CD4-positive, alpha-beta T cell treated with Interleukin-4 for 4 hours (primary cell): ENCODE measurements around the gene PPP6R3.
A peak's percentile ranks its signal among the peaks of the same experiment; 100 is the strongest.
"Not testable (repeated sequence)": the region's sequence is repeated elsewhere in the genome, so short reads cannot be mapped to it uniquely, and the experiment has no call there.

Experiments
- DNase-seq: peaks from one replicate; pipeline ENCODE4 v3.0.0-alpha.2; 2020

The PPP6R3 gene

DNA sequence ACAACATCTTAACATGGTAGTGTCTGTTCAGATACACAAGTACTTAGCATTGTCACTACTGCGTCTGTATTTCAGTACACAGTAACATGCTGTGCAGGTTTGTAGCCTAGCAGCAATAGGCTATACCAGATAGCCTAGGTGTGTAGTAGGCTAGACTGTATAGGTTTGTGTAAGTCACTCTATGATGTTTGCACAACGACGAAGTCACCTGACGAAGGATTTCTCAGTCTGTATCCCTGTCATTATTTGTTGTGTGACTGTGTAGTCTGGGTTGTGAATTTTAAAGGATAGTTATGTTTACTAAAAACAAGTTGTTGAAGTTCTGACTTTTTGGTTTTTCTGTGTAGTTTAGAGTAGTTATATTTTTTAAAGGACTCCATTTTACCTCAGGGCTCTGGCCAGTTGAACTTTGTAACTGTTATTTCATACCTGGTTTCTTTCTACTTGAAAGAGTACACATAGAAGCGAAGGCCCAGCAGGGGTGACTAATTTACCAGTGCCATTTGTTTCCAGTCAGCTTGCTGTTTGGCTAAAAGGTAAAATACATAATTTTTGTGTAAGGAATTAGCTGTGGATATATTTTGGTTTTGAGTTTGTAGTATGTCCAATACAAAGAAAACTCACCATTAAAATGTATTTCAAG, 72.3 kb downstream of the PPP6R3 start:
- no peak for DNase-seq

DNA sequence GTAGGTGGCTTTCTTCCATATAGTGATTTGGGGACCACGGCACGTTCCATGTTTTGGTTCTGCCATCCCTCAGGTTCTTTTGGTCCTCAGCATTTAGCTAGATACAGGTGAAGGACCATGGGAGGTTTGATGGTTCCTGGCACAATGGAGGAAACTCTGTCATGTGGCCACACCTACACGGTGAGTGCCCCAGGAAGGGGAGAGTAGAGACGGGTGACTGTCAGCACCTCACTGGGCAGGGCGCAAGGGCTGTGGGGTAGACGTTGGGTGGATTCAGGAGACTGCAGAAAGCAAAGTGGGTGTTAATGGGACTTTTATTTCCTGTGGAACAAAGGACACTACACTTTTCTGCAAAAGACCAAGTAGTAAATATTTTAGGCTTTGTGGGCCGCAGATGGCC, 73.4 kb downstream of the PPP6R3 start:
- DNase-seq: no peak

DNA sequence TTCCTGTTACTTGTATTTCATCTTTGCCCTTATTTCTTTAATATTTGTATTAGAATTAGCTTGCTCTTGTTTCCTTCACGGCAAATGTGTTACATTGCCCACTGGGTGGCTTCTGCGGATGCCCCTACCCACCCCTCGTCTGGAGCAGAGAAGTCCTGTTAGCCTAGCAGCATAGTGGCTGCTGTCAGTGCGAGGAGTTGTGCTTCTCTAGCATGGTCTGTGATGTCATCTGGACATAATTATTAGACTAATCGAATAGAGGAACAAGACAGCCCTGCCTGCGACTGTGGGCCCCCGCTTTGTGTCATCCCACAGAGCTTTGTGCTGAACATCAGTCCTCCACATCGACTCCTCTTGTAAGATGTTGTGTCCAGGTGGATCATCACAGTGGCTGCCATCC, 74.5 kb downstream of the PPP6R3 start:
- DNase-seq: no peak

DNA sequence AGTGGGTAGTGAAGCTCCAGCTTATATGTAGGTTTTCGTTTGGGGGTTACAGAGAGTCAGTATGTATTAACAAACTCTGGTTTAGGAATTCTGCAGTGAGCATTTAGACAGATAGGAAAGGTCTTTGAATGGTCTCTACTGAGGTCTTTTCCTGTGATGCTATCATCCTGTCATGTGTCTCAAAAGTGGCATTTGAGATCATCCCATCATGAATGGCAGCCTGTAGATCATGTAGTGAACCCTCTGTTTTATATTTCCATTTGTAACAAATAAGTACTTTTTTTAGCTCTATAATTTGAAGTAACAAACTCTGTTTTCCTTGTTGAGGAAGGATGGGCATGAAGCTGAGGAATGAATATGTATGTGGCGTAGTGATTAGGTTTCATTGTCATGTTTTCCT, 76.2 kb downstream of the PPP6R3 start:
- no peak for DNase-seq

DNA sequence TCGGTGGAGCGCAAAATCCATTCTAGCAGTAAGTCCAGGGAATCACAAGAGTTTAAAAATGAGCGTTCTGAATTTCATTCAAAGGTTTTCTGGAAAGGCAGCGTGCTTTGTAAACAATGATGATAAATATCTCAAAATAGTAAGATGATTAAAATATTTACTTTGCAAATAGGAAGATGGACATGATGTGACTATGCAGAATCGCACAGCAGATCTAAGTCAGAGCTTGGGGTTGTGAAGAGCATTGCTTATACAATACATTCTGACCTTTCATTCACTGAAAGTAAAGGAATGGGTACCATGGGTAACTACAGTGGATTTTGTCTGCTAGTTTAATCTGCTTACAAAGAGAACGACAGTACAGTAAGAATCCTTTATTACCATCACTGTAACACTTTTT, 77.5 kb downstream of the PPP6R3 start:
- DNase-seq: no peak

DNA sequence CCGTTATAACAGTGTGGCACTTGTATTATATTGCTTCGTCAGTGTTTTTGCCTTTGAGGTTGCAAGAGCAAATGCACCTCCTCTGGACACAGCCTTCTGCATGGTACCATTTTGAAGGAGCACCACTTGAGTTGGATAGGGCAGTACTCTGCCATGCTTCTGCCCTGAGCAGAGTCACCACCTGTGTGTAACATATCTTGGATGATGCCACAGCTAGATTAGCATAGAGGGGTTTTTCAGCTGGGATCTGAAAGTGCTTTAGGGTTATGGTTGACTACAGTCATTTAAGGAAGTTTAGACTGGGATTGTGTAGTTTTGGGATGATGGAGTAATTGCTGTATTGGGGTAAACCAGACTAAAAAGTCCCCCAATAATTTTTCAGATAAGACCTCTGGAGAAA, 78.8 kb downstream of the PPP6R3 start:
- DNase-seq: no peak

DNA sequence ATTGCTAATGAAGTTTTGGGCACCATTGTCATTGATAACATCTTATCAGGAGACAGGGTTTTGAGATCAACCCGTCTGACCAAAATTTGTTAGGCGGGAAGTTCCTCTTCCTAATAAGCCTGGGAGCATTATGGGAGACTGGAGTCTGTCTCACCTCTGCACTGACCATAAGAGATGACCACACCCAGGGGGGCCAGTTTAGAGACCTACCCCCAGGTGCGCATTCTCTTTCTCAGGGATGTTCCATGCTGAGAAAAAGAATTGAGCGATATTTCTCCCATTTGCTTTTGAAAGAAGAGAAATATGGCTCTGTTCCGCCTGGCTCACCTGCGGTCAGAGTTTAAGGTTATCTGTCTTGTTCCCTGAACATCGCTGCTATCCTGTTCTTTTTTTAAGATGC, 80.0 kb downstream of the PPP6R3 start:
- DNase-seq: not testable (repeated sequence)

DNA sequence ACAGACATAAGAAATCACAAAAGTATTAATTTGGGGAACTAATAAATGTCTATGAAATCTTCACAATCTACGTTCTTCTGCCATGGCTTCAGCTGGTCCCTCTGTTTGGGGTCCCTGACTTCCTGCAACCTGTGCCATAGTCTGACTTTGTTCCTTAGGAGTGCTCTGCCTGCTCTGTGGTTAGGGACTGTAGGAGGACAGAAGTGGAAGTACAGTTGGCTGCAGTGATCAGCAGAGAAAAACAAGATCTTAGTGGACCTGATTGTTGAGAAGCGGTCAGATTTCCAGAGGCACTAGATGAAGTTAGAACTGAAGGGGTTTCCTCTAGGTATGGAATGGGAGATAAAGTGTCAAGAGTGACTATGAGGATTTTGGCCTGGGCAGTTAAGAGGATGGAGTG, 80.6 kb downstream of the PPP6R3 start:
- DNase-seq: no peak

DNA sequence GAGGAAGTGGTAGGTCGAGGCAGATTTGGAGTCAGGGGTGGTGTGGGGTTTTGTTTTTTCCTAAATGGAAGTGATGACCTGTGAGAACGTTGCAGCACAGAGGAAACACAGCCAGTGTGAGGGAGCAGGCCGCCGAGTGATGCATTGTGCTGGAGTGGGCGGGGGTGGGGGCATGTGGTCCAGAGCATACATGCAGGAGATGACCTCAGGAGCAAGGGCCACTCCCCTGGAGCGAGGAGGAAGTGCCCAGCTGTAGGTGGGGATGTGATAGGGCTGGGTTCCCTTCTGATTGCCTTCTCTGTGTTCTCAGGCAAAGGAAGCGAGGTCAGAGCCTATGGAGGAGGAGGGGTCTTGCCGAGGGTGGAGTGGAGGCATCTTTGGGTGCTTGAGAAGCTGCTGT, 81.4 kb downstream of the PPP6R3 start:
- no peak for DNase-seq

DNA sequence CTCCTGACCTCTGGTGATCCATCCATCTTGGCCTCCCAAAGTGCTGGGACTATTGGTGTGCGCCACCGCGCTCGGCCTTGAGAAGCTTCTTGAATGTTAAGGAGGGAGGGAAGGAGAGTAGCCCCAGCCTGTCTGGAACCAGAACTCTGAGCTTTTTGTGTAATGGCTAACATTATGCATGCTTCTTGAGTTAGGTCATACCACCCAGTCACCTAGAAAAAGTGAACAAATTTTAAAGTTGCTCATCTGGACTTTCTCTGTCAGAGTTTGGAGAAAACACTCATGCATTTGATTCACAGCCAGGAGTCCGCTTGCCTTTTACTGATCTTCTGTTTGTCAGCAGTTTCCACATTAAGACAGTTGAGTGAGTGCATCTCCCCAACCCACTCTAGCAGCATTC, 82.1 kb downstream of the PPP6R3 start:
- no peak for DNase-seq

DNA sequence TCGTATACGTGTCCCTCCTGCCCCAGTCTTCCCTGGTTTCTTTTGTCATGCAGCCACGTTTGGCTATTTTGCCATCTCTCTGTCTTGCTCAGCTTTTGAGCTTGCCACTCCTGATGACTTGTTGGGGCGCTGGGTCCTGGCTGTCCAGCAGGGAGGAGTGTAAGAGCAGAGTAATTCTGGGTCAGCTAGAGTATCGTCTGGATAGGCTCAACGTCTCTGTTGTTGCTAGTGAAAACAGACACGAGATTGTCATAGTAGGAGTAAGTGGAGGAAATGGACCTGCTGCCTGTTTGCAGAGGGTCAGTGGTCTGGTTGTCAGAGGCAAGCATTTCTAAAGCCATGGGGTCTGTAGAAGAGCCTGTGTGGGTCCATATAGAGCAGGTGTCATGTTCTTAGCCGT, 83.0 kb downstream of the PPP6R3 start:
- DNase-seq: no peak

DNA sequence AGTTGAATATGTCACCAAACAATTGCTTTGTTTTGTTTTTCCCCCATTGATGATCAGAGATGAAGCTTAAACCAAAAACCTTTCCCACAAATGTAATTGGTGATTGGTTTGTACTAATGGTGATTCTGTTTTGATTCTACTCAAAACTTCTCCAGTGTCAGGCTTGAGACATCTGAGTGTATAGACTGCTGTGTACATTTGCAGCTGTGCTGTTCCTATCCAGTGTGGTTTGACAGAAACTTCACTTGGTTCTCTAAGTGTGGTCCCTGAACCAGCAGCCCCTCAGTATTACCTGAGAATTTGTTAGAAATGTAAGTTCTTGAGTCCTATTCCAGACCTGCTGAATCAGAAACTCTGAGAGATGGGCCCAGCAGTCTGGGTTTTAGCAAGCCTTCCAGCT, 84.8 kb downstream of the PPP6R3 start:
- no peak for DNase-seq

DNA sequence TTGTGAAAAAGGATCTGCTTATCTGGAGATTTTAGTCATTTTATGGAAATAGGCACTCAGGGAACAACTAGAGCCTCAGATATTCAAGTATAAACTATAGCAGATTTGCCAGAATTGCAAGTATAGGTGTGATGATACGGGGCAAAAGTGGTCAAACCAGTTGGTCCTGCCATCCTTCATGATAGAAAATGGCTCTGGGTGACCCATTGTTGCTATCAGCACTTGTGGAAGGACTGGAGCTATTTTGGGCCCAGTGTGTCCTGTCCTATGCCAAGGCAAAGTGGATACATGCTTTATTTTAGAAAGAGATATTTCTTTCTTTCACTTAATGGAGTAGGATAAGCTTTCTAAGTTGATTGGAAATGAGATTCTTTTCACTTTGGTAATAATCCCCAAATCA, 85.2 kb downstream of the PPP6R3 start:
- no peak for DNase-seq

DNA sequence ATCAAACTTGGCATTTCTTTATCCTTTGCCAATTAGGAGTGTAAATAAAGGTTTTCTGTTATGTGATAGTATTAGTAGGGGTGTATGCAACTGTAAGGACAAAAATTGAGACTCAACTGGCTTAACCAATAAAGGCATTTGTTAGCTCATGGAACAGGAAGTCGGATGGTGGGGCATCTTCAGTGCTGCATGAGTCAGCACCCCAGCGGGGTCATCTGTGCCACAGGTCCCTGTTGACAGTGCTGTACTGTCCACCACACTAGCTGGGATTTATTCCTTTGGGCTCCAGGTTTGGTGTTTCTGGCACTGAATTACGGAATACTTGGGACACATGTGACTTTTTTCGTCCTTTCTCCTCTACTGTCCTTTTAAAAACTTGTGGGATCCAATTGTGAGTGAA, 86.0 kb downstream of the PPP6R3 start:
- DNase-seq: no peak

DNA sequence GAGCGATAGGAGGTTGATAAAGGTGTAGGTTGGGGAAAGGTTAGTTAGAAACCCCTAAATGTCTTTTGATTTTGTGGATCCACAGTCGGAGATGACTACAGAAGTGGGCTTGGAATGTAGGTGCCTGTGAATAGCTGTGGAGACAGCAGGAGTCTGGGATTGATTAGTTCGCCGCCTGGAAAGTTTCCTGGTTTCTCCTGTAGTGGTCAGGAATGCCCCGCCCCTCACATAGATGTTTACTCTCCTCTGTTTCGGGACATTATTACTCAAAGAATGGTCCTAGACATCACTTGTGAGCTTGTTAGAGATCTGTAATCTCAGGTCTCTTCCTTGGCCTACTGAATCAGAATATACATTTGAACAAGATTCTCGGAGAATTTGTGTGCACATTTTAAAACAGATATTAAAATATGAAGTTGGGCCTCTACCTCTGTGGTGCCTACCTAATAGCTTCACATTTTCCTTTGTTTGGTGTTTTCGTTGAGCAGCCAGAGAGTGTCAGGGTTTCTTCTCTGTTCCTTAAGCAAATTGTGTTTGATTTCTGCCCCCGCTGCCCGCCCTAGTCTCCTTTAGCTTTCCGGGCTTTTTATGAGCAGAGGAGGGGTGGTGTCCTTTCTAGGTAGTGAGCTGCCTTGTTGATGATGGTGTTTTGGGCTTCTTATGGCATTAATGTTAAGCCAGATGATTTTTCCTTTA, 89.4 kb downstream of the PPP6R3 start:
- no peak for DNase-seq

DNA sequence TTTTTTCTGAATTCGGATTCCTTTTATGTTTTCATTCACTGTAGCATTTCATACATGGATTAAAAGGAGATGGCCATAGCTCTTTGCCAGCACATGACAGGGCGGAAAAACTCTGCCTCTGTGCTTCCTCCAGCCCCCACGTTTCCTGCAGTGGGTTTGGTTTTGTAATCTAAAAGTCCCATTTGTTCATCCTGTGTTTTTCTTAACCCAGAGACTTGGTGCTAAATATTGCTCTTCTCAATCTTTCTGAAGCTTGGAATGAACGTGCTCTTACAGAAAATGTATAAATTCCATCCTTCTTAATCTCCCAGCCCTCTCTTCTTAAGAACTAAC, 89.9 kb downstream of the PPP6R3 start:
- DNase-seq: no peak

DNA sequence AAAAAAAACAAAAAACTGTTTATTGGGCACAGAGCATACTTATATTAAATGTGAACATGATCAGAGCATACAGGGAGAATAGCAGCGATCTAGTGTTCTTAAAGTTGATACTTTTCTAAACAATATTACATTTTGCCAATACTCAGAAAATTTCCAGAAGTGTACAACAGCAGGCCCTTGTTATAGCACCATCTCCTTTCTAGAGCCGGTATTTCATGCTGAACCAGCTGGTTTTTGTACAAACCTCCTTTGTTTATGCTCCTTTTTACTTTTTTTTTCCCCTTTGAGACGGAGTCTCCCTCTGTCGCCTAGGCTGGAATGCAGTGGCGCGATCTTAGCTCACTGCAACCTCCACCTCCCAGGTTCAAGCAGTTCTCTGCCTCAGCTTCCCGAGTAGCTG, 90.7 kb downstream of the PPP6R3 start:
- no peak for DNase-seq

DNA sequence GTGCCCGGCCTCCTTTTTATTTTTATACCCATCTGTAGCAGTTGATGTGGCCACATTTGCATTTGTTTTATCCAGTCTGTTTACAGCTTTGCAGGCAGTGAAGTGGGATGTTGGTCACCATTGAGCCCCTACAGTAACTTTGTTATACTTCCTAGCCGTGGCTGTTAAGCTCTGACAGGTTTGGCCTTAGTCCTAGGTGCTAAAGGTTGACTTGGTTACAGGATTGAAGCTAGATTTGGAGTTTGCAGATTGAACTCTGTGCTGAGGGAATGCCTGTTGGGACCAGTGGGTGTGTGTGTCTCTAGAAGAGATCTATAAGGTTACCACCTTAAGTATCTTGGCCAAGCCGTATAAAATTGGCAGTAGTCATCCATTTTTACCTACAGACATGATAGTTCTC, 91.2 kb downstream of the PPP6R3 start:
- no peak for DNase-seq

DNA sequence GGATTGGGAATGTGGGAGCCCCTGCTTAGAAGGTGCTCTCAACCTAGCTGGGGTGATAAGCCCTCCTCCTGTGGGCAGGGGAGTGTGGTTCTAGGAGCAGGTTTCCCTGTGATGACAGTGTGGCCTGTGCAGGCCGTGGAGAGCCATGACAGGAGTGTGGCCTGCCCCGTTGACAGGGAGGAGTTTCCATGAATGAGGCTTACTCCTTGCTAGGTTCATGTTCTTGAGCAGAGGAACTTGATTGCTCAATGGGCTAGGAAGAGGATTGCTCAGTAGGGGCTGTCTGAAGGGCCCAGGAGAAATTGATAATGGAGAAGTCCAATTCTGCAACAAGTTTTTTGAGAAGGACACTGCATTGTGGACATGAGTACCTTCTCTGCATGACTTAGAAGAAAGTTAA, 92.0 kb downstream of the PPP6R3 start:
- no peak for DNase-seq

DNA sequence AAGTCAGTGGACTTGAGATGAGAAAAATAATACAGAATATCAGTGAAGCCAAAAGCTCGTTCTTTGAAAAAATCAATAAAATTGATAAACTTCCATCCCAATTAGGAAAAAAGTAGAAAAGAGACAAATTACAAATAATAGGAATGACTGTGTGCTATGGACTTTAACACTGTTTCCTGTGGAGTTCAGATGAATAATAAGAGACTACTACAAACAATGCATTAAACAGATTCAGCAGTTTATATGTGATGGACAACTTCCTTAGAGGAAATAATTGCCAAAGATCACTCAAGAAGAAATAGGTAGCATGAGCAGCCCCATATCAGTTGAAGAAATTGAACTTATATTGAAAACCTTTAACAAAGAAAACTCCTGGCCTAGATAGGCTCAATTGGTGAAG, 99.7 kb downstream of the PPP6R3 start:
- DNase-seq: no peak

DNA sequence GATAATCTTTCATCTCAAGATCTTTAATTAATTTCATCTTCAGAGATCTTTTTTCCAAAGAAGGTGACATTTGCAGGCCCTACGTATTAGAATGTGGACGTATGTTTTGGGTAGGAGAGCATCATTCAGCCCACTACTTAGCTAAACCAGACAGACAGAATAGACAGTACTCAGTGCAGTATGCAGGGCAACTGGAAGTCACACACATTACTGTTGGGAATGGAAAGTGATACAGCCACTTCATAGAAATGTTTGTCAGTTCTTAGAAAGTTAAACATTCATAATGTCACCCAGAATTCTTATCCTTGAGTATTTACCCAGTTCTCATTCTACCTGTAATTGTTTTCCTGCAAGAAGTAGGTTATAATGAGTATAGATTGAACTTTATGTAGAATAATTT, 102.9 kb downstream of the PPP6R3 start:
- DNase-seq: no peak

DNA sequence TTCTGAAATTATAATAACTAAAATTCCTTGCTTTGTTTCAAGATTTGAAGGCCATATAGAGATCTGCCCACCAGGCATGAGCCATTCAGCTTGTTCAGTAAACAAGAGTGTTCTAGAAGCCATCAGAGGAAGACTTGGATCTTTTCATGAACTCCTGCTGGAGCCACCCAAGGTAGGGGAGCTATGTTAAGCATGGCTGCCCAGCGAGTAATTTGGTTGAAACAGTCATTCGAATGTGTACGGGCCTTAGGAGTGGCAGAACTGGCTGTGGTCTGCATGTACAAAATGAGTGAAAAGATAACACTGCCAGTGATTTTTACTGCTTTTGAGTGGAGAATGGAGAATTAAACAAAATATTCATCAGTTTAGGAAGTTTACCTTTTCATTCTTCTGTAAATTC, 103.7 kb downstream of the PPP6R3 start:
- no peak for DNase-seq

DNA sequence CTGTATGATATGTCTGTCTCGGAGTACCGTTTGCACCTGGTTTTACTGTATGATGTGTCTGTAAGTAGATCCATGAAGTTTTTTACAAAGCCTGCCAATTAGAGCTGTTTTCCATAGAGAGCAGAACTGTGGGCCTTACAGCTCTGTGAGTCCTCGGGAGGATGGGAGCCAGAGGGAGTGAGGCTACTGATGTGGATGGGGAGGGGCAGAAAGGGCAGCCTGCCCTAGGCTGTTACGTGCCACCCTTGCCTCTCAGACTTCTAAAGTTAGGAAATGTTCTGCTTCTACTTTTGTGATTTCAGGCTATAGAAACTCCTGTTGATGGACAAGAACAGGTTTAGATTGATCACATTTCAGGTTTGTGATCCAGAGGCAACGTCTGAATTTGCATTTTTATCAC, 105.2 kb downstream of the PPP6R3 start:
- no peak for DNase-seq

DNA sequence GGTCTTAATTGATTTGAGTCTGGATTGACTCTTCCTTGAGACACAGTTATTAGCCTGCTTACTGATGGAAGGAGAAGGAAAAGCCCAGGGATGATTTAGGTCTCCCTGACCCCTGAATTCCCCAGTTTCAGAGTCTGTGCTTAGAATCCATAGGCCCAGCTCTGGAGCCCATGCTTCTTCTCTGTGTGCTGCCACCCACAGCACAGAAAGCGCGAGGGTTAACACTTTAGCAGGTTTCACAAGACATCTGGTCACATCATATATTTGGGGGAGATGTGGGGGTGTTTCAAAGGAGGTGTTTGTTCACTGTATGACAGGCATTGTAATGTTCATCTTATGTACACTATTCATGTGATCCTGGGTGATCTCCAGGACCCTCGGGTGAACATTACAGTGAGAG, 107.0 kb downstream of the PPP6R3 start:
- no peak for DNase-seq

DNA sequence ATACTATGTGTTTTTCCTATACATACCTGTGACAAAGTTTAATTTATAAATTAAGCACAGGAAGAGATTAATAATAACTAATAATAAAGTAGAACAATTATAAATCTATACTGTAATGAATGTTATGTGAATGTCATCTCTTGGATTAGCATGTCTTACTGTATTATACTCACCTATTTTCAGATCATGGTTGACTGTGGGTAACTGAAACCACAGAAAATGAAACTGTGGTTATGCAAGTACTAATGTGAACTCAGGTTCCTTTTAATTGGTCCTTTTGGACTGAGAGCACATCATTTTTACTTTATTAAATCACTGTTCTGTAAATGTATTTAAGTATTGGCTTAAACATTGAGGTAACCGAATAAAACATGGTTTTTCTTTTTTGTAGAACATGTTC, 108.8 kb downstream of the PPP6R3 start:
- peak; percentile 16 for DNase-seq
